GM18499 (cell line): ENCODE data around the gene HDAC4.
"Not testable (repeated sequence)": the region's sequence is repeated elsewhere in the genome, so short reads cannot be mapped to it uniquely, and the experiment has no call there.

ENCODE experiments used
- ATAC-seq: cut with Tn5 transposase; IDR thresholded peaks from one replicate; pipeline ENCODE4 v1.9.1; 2021; ENCODE audit warnings: moderate number of reproducible peaks; ENCODE audit not compliant: insufficient read depth, unreplicated experiment

The HDAC4 gene

DNA sequence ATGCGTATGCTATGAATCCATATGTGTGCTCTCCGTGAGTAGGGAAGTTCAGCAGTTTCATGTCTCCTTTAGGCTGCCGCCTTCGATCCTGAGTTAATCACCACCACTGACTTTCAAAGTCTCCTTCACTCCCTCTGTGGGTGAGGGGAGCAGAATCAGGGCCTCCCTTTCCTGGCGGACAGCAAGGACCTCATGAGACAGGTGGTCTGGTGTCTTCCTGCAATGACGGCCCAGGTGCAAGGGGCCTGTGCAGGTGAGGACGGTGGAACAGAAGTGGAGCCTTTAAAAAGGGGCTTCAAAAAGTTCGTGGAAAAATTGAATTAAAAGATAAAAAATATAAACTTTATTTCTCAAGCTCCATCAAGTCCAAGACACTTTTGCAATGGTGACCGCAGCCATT, 330.4 kb downstream of the HDAC4 start:
- no peak for ATAC-seq

DNA sequence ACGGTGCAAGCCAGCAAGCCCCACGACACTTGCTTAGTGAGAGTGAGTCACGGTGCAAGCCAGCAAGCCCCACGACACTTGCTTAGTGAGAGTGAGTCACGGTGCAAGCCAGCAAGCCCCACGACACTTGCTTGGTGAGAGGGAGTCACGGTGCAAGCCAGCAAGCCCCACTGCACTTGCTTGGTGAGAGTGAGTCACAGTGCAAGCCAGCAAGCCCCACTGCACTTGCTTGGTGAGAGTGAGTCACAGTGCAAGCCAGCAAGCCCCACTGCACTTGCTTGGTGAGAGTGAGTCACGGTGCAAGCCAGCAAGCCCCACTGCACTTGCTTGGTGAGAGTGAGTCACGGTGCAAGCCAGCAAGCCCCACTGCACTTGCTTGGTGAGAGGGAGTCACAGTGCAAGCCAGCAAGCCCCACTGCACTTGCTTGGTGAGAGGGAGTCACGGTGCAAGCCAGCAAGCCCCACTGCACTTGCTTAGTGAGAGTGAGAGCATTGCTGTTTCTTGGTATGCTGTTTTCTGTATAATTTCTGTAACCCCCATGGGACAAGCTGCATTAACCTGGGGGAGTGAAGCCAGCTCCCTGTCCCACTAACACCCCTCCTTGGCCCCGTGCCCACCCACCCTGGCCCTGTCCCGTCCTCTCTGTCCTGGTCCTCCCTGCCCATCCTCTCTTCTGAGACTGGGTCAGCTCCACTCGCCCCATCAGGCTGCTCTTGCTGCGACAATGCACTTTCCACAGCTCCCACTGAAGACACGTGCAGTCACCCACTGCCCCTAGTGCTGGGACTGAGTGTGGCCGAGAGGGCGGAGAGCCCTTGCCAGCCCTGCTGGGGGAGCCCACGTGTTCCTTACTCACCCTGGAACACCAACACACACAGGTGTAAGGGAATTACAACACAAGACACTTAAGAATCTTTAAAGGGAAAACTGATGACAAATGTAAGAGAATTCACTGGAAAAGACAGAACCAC, 331.2 kb downstream of the HDAC4 start:
- not testable (repeated sequence) for ATAC-seq

DNA sequence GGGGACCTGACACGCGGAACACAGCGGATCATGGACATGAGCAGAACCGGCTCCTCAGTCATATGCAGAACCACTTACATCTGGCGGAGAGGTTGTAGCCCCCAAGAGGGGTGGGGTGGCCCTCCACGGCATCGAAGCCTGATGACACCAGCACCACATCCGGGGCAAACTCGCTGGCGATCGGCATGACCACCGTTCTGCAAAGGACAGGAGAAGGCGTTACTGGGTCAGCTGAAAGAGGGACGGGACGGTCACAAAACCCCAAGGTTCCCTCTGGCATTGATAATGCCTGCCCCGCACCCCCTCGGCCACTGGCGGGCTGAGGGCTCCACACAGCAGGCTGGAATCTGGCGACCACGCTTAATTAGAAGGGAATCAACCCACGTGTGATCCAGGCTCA, 332.4 kb downstream of the HDAC4 start:
- ATAC-seq: no peak

DNA sequence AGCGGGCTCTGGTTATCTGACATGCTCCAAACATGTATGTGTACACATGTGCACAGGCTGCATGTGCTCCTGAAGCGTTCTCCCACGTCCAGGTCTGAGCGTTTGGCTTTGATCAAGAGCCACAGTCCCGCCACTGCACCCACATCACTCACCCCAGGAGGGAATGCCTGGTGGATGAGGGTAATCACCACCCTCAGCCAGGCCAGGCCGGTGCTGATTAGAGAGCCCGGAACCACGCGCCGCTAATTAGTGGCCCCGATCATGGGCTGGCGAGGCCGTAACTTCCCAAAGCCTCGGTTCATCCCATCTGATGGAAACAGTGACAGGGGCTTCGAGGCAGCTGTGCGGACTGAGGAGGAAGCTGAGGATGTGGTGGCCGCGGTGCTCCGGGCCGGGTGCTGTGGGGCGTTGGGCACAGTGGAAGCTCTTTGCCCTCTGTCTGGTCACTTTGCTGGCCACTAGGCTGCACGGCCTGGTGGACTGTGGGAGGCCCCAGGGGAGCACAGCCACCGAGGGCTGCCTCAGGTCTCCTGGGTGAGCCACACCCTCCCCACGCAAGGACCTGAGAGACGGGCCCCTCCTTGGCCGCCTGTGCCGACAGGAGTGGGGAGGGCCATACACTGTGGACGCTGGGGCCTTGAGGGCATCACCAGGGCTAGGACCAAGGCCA, 333.5 kb downstream of the HDAC4 start:
- no peak for ATAC-seq

DNA sequence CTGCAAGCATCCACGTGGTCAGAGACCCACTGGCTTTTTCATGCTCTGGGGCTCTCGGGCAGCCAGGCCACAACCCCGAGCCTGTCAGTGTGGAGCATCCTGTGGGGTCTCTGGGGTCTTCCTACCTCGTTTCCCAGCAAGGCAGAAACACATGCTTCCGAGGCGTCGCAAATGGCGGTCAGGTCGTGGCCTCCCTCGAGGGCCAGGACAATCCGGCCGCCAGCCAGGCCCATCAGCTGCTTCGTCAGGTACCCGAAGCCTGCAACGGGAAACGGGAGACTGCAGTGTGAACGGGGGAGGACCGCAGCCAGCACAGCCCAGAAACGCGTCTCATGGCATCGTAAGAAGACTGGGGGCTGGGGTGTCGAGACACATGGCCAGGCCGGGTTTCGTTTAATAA, 334.2 kb downstream of the HDAC4 start:
- no peak for ATAC-seq

DNA sequence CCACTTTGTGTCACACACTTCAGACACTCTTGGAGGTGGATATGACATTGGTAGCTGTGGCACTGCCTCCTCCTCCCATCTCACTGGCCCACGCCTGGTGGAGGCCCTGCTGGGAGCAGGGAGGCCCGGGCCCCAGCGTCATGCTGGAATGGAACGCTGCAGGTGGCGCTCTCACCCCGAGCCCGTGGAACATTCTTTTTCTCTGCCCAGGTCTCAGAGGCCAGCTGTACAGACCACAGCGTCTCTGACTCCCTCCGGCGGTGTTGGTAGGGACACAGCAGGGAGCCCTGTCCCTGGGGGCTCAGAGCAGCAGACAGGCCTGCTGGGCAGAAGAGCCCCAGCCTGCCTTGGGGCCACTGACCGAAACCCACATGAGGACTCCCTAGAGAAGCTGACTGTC, 334.9 kb downstream of the HDAC4 start:
- ATAC-seq: no peak

DNA sequence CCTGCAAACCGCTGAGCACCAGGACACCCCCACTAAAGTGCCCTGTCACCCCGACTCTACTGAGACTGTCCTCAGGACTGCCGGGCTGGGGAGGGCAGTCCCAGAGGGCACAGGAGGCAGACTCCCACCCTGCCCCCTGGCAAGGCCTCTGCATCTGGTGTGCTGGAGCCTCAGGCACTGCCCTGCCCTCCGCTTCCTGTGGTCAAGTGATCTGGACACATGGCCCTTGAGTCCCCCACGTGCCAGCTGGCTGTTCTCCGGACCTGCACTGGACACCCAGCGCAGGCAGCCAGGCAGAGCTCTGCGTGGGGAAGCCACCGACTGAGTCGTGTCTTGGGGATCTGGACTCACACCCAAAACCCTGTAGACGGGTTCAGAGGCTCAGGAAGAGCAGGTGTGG, 335.3 kb downstream of the HDAC4 start:
- ATAC-seq: no peak

DNA sequence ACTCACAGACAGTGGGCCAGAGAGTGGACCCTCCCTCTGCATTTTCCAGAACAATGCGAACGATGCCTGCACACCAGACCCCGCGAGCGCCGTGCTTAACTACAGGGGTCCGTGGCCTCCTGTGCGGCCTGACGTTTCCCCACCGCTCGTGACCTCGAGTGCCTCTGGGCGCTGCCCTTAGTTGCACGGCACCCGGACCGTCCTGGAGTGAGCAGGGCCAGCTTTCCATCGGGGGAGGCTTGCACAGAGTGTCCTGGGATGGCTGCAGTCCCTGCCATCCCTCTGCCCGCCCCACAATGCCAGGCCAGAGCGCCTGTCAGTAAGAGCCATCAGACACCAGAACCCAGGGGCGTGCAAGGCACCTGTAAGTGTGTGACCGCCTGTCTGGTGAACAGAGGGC, 335.9 kb downstream of the HDAC4 start:
- no peak for ATAC-seq

DNA sequence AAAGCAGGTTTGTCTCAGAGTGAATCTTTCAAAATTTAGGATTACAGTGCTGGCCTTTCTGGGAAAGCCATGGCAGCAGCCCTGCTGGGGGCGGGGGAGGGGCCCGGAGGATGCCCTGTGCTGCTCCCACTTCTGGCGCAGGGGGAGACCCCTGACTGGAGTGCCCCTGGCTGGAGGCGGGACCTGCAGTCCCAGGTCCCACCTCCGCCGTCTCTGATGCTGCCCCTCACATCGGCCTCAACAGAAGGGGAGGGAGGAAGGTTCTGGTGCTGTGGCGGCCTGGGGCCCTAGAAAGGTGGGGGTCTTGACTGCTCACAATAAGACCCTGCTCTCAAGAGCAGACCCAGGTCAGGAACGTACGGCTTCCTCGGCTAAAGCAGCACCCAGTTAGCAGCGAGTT, 336.6 kb downstream of the HDAC4 start:
- ATAC-seq: no peak

DNA sequence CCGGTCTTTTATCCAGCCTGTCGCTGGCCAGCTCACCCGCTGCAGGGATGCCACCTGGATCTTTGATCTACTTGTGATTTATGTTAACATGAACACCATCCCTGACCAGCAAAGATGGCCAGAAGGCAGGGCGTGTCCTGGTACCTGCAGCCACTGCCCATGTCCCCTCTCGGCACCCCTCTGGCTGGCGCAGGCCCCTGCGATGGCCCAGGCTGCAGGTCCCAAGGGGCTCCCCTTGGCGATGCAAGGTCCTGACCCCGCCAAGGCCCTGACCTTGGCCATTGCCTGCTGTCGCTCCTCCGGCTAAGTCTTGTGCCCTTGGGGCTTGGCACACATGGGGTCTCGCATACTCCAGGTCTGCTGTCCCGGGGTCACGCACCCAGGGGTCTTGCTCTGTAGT, 338.1 kb downstream of the HDAC4 start:
- ATAC-seq: no peak

DNA sequence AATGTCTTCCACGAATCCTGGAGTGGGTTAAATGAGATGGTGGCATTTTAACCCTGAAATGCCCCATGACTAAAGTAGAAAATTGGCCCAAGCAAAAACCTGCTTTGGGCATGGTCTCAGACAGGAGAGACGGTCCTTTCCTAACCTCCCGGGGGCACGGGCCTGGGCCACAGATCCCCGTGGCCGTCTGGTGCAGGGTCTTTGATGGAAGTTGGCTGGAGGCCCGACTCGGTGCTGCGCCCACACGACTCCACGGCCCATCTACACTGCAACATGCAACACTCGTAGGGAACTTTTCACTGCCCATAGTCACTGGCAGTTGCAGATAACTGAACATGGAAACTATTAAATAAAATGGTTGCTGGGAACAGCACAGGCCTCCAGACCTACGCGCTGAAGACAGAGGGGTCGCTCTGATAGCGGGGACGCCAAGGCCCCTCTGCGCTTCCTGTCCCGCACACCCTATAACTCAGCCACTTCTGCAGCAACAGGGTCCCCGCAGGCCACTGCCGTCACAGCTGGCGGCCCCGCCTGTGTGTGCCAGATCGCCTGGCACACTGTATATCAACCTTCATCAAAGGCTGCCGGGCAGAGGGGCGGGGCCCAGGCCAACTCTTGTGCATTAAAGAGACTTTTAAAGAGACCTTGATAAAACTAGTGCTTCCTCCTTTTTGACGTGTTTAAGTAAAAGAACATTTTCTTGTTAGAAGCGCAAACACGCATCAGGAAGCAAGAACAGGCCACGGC, 338.8 kb downstream of the HDAC4 start:
- ATAC-seq: no peak

DNA sequence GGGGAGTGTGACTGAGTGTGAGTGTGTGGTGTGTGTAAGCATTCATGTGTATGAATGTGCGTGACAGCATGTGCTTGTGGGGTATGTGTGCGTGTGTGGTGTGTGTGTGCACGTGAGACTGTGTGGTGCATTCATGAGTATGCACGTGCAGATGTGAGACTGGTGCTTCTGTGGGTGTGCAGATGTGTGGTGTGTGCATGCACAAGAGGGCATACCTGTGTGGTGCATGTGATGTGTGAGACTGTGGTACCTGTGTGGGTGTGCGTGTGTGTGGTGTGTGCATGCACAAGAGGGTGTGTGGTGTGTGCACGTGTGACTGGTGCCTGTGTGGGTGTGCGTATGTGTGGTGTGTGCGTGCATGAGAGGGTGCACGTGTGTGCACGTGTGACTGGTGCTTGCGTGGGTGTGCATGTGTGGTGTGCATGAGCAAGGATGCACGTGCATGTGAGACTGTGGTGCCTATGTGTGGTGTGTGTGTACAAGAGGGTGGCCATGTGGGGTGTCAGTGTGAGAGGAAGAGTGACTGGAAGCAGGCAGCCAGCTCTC, 339.6 kb downstream of the HDAC4 start:
- no peak for ATAC-seq

DNA sequence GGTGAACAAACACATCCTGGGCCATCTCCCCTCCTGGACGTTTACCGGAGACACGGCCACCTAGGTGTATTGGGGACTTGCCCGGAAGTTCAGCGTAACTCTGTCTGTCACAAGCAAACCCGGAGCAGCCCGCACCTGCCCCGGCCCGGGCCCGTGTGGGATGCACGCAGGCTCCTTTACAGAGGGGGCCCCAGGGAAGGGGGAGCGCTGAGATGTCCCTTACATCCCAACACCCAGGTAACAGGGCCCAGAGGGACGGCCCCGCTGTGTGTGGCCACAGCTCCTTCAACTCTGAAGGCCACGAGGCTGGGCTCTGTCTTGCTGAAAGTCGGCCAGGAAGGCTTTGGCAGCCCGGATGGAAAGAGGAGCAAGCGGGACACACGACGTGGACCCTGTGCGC, 340.1 kb downstream of the HDAC4 start:
- no peak for ATAC-seq

DNA sequence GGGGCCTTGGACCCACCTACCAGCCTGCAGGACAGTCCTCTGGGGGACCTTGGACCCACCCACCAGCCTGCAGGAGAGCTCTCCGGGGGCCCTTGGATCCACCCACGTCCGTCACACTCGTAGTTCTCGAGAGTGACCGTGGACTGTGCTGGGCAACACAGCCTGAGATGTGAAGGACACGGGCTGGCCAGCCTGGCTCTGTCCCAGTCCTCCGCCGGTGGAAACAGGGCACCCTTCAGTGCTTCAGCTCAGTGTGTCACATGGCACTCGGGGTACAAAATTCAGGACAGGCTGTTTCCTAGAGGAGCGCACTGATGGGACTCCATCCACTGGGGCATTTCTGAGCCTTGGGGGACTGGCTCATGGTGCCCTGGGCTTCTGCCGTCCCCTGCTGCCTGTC, 341.0 kb downstream of the HDAC4 start:
- ATAC-seq: no peak

DNA sequence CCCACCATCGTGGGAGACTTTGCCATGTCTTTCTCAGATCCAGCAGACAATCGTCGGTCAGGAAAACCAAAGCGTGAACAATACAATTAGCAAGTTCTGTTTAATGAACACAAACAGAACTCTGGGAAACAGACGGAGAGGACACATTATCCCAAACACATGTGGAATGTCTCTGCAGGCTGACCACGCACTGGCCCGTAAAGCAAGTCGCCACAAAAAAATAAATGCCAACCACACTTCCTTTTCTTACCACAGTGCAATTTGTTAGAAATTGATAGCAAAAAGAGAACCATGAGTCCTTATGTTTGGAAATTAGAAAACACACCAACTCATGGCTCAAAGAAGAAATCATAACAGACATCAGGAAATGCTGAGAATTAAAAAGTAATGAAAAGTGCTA, 342.1 kb downstream of the HDAC4 start:
- no peak for ATAC-seq

DNA sequence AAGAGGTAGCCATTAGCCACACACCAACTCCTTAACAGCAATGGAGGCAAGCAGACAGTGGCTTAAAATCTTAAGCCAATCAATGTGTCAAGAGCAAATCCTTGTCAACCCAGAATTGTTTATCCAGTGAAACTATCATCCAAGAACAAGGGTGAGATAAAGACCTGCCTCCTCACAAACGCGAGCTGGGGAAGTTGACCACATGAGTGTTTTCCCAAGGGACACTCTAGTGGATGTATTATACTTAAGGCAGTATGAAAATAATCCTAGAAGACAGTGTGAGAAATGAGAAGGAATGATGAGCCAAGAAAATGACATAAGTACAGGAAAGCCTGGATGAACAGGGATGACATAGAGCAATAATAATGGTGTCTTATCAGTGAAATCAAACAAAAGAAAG, 343.3 kb downstream of the HDAC4 start:
- no peak for ATAC-seq

DNA sequence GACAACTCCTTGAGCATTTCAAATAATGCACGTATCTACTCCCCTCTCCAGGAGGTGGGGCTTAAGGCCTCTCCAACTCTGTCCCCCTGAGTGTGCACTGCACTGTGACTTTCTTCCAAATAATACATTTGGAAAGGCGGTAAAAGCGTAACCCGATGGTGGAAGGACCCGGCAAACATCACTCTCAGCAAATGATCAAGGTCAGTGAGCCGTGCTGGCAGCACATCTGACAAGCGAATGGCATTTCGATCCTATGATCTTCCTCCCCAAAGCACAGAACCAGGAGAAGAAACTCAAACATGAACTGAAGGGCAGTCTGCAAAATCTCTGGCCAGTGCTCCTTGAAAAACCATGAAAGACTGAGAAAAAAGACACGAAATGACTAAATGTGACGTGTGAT, 344.2 kb downstream of the HDAC4 start:
- no peak for ATAC-seq

DNA sequence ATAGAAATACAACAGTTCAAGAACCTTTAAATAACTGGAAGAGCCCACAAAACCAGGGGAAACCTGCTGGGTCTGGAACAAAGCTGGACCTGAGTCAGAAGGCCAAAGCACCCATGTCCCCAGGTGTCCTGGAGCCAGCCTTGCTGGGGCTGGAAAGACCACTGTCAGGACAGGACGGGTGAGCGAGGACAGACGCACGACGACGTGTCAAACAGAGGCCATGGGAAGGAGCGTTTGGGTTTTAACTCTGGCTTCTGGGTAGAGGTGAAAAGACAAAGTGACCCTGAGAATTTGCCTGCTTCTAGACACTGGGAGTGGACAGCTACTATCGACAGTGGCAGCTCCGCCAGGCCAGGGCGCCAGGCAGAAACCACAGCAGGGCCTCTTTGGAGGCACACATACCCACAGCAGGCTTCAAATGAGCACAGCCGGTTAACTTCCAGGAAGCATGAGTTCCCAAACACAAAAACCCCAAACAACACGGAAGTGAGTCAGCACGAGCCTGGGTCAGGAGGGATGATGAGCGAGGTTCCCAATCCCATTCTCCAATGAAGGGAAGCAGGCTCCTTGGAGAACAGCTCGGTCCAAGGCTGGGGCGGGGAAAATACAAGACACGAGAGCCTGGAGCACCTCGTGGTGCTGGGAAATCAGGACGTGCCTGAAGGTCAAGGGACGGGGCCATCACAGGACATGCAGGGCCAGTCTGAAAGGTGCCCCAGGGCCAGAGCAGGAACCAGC, 344.9 kb downstream of the HDAC4 start:
- ATAC-seq: no peak

DNA sequence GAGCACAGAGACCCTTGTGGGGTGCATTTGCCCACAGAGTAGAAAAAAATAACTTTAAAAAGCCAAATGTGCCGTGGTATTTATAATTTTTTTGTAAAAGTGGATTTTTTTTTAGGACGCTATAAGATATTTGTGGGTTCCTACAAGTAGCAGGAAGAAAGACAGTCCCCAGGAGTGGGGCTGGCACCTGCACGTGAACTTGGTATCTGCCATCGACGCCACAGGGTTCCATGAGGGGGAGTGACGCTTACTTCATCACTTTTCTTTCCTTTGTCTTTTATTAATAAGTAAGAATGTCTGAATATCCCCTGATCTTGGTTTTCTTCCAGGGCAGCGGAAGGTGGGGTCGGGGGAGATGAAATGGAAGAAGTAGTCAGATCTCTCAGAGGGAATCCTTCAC, 345.9 kb downstream of the HDAC4 start:
- ATAC-seq: no peak
